ENCODE measurements around the gene BHLHA9. TPM values are rescaled to one million over a fixed set of nuclear protein-coding genes. Genes with fewer than 3 reads are reported as not detected.
"Not testable (repeated sequence)": the region's sequence is repeated elsewhere in the genome, so short reads cannot be mapped to it uniquely, and the experiment has no call there.

The BHLHA9 gene
- total RNA-seq, 1 donor, result not detected

GRCh38 chr17:1232331-1232730 is 37.9 kb upstream of the BHLHA9 start:
- H3K4me3 ChIP-seq (ENCODE audit: low read depth, low read length), result no peak overlapping the region
- DNase-seq (ENCODE audit: low read depth), result no peak
- no peak for TF ChIP-seq CTCF (IDR thresholded peaks at IDR 0.05; ENCODE audit: insufficient read depth, low read depth, low read length)

GRCh38 chr17:1232786-1233185 is 37.5 kb upstream of the BHLHA9 start:
- peak; percentile 44 for DNase-seq (ENCODE audit: low read depth)
- H3K4me3 ChIP-seq (ENCODE audit: low read depth, low read length), result no peak overlapping the region
- TF ChIP-seq CTCF (IDR thresholded peaks at IDR 0.05; ENCODE audit: insufficient read depth, low read depth, low read length), result no peak

- no peak overlapping the region for H3K4me3 ChIP-seq (ENCODE audit: low read depth, low read length)
- DNase-seq (ENCODE audit: low read depth), result no peak
- TF ChIP-seq CTCF (IDR thresholded peaks at IDR 0.05; ENCODE audit: insufficient read depth, low read depth, low read length), result no peak
Measured at GRCh38 chr17:1234455-1234854, 35.8 kb upstream of the BHLHA9 start.

- DNase-seq (ENCODE audit: low read depth), result no peak
- TF ChIP-seq CTCF (IDR thresholded peaks at IDR 0.05; ENCODE audit: insufficient read depth, low read depth, low read length), result no peak
- no peak overlapping the region for H3K4me3 ChIP-seq (ENCODE audit: low read depth, low read length)
Measured at GRCh38 chr17:1237471-1237870, 32.8 kb upstream of the BHLHA9 start.

- TF ChIP-seq CTCF (IDR thresholded peaks at IDR 0.05; ENCODE audit: insufficient read depth, low read depth, low read length), result no peak
- DNase-seq (ENCODE audit: low read depth), result peak; percentile 63
- H3K4me3 ChIP-seq (ENCODE audit: low read depth, low read length), result no peak overlapping the region
Measured at GRCh38 chr17:1239210-1239609, 31.0 kb upstream of the BHLHA9 start.

GRCh38 chr17:1240426-1240825 is 29.8 kb upstream of the BHLHA9 start:
- peak; percentile 61 for DNase-seq (ENCODE audit: low read depth)

GRCh38 chr17:1241929-1242328 is 28.3 kb upstream of the BHLHA9 start:
- peak; percentile 73 for DNase-seq (ENCODE audit: low read depth)
- H3K4me3 ChIP-seq (ENCODE audit: low read depth, low read length), result no peak overlapping the region
- no peak for TF ChIP-seq CTCF (IDR thresholded peaks at IDR 0.05; ENCODE audit: insufficient read depth, low read depth, low read length)

More at GRCh38 chr17:1240426-1240825, 29.8 kb upstream of the BHLHA9 start:
- not testable (repeated sequence) for H3K4me3 ChIP-seq (ENCODE audit: low read depth, low read length)

All from fibroblast of villous mesenchyme (primary cell).